GM19240 (cell line): ENCODE results near the gene EMC6.
A peak's percentile ranks its signal among the peaks of the same experiment; 100 is the strongest.
"Not testable (repeated sequence)": the region's sequence is repeated elsewhere in the genome, so short reads cannot be mapped to it uniquely, and the experiment has no call there.

ENCODE experiments used
- DNase-seq: peaks from one replicate; pipeline ENCODE4 v3.0.0; 2011; ENCODE audit warnings: low spot score; ENCODE audit not compliant: insufficient read length

EMC6 gene

DNA sequence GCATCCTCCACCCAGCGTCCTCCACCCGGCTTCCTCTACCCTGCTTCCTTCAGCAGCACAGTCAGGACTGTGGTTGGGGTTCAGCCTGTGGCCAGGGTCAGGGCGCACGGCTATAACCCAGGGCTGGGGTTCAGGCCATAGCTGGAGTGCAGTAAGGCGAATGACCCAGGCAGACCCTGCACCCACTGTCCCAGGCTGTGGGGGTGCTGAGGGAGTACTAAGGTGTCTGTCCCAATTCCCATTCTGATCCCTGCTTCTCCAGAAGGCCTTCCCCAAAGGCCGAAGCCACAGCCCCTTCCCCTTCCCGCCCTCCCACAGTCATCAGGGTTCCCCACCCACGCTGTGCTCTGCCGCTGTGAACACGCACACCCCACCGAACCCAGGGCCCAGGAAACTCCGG lies 12.4 kb downstream of the EMC6 start:
- no peak for DNase-seq

GRCh38 chr17:3681565-3681964 lies 13.0 kb downstream of the EMC6 start:
- no peak for DNase-seq

GRCh38 chr17:3682033-3682432 lies 13.4 kb downstream of the EMC6 start:
- DNase-seq = no peak

DNA sequence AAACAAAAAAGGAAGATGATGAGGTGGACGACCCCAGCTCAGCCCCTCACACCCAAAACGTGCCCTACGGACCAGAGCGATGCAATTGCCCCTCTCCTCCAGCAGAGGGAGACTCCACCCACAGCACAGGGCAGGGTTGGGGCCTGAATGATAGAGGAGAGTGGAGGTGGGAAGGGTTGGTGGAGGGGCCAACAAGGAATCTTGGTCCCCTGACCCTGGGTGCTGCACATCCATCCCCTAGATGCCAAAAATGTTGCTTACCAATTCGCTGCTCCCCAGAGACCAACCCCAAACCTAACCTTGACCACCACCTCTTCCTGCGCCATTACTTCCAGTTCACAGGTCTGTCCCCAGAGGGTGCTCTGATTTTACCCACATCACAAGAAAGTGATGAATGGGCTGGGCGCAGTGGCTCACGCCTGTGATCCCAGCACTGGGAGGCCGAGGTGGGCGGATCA lies 14.5 kb downstream of the EMC6 start:
- DNase-seq = peak; percentile 94

- no peak for DNase-seq
Observed at GRCh38 chr17:3685174-3685573, 16.6 kb downstream of the EMC6 start.

DNA sequence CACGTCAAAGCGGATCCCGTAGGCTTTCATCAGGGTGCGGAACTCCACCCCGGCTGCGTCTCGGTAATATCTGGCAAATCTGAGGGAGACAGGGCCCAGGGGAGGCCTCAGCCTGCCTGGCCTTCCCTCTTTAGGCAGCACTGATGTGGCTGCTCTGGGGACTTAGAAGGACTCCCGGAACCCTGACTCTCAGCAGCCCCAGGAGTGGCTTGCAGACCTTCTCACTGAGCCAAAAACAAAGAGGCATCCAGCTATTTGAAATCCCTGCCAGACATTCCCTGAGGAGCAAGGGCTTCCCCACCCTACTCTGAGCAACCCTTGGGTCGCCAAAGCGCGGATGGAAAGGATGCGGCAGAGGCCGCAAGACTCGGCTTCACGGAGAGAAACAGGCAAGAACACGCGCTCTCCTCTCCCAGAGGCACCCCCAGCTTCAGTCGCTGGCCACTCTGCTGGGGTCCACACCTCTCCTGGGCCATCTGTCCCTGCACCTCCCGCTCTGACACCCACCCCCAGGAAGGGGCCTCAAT lies 19.5 kb downstream of the EMC6 start:
- no peak for DNase-seq

- no peak for DNase-seq
Observed at GRCh38 chr17:3688852-3689261, 20.2 kb downstream of the EMC6 start.

GRCh38 chr17:3689262-3690093 lies 20.9 kb downstream of the EMC6 start:
- no peak for DNase-seq

DNA sequence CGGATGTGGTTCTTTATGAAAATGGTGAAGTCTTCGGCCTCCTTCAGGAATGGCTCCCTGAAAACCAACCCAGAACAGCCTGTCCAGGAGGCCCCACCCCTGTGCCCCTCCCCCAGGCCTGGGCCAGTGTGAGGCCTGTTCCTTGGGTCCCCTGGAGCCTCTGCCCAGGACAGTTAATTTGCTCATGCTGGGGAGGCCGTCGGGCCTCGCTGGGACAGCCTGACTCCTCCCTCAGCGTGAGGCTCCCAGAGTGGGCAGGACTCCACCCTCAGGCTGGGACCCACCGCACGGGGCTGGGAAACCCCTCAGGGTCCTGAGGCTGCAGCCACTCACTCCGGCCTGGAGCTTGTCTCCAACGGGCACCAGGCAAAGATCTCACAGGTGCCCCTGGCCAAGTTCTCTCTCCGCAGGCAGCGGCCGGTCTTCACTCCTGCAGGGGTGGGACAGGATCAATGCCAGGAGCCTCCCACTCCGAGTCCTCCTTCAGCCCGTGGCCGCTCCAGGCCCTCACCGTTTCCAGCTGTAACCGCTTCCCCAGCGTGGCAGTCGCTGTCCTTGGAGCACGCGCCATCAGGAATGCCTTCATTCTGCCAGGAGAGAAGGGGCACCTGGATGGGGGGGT lies 21.6 kb downstream of the EMC6 start:
- DNase-seq = no peak

DNA sequence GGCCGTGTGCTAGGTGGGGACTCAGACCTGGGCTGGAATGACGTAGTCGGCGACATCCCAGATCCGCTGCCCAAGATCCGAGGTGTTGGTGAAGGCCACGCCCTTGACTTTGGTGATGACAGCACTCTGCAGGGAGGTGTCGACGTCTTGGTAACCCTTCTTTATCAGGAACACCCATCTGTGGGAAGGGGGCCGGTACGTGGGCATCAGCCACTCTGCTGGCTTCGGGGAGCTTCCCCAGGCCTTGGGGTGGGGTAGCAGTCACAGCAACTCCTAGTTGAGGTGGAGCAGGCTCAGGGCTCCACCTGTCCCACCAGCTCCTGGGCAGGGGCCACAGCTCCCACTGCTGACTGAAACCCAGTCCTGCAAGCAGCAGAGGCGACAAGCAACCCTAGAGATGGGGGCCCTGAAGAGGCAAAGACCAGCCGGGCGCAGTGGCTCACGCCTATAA lies 23.0 kb downstream of the EMC6 start:
- DNase-seq = no peak

DNA sequence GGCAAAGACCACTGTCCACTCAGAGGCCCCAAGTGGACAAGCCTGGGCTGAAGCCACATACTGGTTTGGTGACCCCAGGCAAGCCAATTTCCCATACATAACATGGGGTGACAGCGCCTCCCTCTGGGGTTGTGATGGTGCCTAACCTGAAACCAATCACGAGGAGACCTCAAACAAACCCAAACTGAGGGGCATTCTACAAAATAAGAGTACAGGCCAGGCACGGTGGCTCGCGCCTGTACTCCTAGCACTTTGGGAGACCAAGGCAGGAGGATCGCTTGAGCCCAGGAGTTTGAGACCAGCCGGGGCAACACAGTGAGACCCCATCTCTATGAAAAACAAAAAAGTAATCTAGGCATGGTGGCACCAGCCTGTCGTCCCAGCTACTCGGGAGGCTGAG lies 23.7 kb downstream of the EMC6 start:
- DNase-seq = no peak

- DNase-seq = no peak
Observed at GRCh38 chr17:3693141-3693540, 24.5 kb downstream of the EMC6 start.

DNA sequence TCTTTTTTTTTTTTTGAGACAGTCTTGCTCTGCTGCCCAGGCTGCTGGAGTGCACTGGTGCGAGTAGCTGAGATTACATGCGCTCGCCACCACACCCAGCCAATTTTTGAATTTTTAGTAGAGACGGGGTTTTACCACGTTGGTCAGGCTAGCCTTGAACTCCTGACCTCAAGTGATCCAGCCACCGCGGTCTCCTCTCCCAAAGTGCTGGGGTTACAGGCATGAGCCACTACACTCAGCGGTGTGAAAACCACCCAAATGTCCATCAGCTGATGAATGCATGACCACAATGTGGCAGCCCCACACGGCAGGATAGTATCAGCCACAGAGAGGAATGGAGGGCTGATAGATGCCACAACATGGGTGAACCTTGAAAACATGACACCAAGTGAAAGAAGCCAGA lies 25.2 kb downstream of the EMC6 start:
- DNase-seq = no peak

DNA sequence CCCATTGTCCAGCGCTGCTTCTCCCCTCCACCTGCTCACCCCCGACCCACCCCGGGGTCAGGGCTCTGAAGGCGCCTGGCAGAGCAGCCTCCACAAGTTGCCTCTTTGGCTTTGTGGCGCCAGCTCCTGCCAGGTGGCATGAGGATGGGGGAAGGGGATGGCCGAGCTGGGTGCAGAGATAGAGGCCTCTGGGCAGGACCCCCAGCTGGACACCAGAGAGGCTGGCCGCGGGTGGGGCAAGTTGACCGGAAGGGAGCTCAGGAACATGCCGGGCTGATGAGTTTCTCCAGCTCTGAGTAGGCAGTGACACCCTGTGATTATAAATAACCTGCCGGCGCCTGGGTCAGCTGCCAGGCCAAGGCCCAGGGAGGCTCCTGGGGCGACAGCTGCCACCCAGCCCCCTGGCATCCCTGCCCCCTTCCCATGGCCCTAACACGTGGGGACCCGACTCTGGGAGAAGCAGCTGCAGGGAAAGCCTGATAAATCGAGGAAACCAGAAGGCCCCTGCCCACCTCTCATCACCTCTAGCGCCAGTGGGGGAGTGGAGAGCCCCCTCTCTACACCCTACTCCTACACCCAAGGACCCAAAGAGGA lies 26.6 kb downstream of the EMC6 start:
- no peak for DNase-seq

DNA sequence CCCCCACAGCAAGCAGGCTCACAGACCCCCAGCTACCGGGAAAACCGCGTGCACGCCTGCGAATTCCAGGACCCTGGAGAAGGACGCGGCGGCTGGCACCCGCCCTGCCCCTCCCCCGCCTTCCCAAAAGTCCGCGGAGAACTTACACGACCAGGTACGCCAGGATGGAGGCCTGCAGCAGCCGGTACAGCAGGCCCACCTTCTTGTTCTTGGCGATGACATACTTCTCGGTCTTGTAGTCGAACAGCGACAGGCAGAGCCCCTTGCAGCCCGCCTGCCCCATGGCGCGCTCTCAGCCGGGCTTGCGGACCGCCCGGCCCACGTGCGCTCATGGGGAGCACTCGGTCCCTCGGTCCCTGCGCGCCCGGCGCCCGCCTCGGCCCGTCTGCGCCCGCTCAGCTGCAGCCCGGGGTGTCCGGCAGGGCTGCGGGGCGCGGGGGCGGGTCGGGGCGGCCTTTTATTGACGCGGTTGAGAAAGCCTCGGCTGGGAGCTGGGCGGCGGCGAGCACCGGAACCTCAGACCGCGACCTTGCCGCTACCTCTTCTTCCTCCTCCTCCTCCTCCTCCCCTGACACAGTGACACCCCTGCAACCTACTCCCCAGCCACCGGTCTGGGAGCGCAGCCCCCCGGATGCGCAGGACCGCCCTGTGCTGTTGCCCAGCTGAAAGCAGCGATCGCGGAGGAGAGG lies 27.3 kb downstream of the EMC6 start, which contains the start of gene P2RX5:
TSS of gene P2RX5 (minus strand) at position 433 of the 689 bp plus-strand sequence. CDS start at position 283, 150 bp downstream.
- no peak for DNase-seq

- DNase-seq = no peak
Observed at GRCh38 chr17:3697103-3697476, 28.5 kb downstream of the EMC6 start.

DNA sequence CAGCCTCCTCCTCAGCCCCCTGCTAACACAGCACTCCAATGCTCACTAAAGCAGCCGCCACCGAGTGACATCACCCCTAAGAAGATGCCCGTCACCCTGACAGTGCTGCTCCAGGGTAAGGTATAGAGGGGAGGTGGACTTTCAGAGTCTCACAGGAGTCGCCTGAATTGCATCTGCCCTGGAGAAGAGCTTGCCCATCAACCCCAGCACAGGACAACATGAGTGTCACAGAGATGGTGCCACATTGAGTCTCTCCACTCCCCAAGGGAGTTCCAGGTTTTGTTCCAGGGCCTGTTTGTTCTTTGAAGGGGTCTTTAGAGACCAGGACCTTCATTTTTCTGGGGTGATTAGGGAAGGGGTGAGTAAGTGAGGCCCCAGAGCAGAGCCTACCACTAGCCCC lies 29.5 kb downstream of the EMC6 start:
- no peak for DNase-seq

GRCh38 chr17:3699951-3700350 lies 31.3 kb downstream of the EMC6 start:
- DNase-seq = no peak

- DNase-seq = not testable (repeated sequence)
Observed at GRCh38 chr17:3702041-3702539, 33.5 kb downstream of the EMC6 start.

- DNase-seq = no peak
Observed at GRCh38 chr17:3704931-3705717, 36.5 kb downstream of the EMC6 start.

- DNase-seq = not testable (repeated sequence)
Observed at GRCh38 chr17:3705718-3705984, 37.0 kb downstream of the EMC6 start.
